MM.1S (cell line): ENCODE measurements around the gene TBC1D25.
A peak's percentile ranks its signal among the peaks of the same experiment; 100 is the strongest.

Source experiments
- DNase-seq: peaks from one replicate; pipeline ENCODE4 v3.0.0-alpha.2; 2015
- H2AFZ ChIP-seq: fragments of 300-600 bp; sonication (generic); 2 replicates; pipeline ENCODE4 v1.6.0; 2016; ENCODE audit warnings: antibody characterized with exemption, low read length
- H3F3A ChIP-seq: fragments of 300-600 bp; sonication (generic); 2 replicates; pipeline ENCODE4 v1.6.1; 2016; ENCODE audit warnings: mild to moderate bottlenecking, antibody characterized with exemption, low read length, moderate library complexity, mixed read lengths; ENCODE audit not compliant: insufficient read depth
- H3K27ac ChIP-seq: fragments of 300-600 bp; sonication (generic); 2 replicates; pipeline ENCODE4 v1.5.1; 2016; ENCODE audit warnings: mild to moderate bottlenecking, low read length
- H3K27me3 ChIP-seq: fragments of 300-600 bp; sonication (generic); replicated peaks from 2 replicates; pipeline ENCODE4 v1.6.0; 2016; ENCODE audit warnings: low read length; ENCODE audit not compliant: insufficient read depth
- H3K36me3 ChIP-seq: fragments of 300-600 bp; sonication (generic); replicated peaks from 2 replicates; pipeline ENCODE4 v1.6.1; 2016; ENCODE audit warnings: mild to moderate bottlenecking, low read length, mixed read lengths; ENCODE audit not compliant: insufficient read depth
- H3K4me1 ChIP-seq: fragments of 300-600 bp; sonication (generic); 2 replicates; pipeline ENCODE4 v1.6.1; 2016; ENCODE audit warnings: low read length, mixed read lengths
- H3K4me2 ChIP-seq: fragments of 300-600 bp; sonication (generic); 2 replicates; pipeline ENCODE4 v1.6.0; 2016; ENCODE audit warnings: low read depth, low read length
- H3K4me3 ChIP-seq: fragments of 300-600 bp; sonication (generic); 2 replicates; pipeline ENCODE4 v1.5.1; 2016; ENCODE audit warnings: low read length, mixed read lengths
- H3K79me2 ChIP-seq: fragments of 300-600 bp; sonication (generic); 2 replicates; pipeline ENCODE4 v1.6.1; 2016; ENCODE audit warnings: mixed run types, low read length, mixed read lengths
- H3K9ac ChIP-seq: fragments of 300-600 bp; sonication (generic); 2 replicates; pipeline ENCODE4 v1.6.1; 2016; ENCODE audit warnings: low read length, mixed read lengths
- H3K9me2 ChIP-seq: fragments of 300-600 bp; sonication (generic); replicated peaks from 2 replicates; pipeline ENCODE4 v1.6.1; 2016; ENCODE audit warnings: mild to moderate bottlenecking, low read length, mixed read lengths; ENCODE audit not compliant: insufficient read depth
- H3K9me3 ChIP-seq: fragments of 300-600 bp; sonication (generic); replicated peaks from 2 replicates; pipeline ENCODE4 v1.6.1; 2016; ENCODE audit warnings: mild to moderate bottlenecking, low read length, mixed read lengths; ENCODE audit not compliant: insufficient read depth
- H4K20me1 ChIP-seq: fragments of 300-600 bp; sonication (generic); 2 replicates; pipeline ENCODE4 v1.6.1; 2016; ENCODE audit warnings: mild to moderate bottlenecking, low read length, moderate library complexity, mixed read lengths; ENCODE audit not compliant: insufficient read depth
- EZH2 ChIP-seq: fragments of 300-600 bp; sonication (generic); optimal IDR thresholded peaks from 2 replicates; pipeline ENCODE3; 2017; ENCODE audit warnings: low read depth, mild to moderate bottlenecking, antibody characterized with exemption, low read length, mixed read lengths
- EZH2phosphoT487 ChIP-seq: fragments of 300-600 bp; sonication (generic); IDR thresholded peaks from 2 replicates; pipeline ENCODE4 v1.6.1; 2018; ENCODE audit warnings: antibody characterized with exemption, low read length
- TF ChIP-seq, protein P1 (sequence below): fragments of 300-600 bp; sonication (generic); IDR thresholded peaks from 2 replicates; pipeline ENCODE4 v1.5.1; 2016; ENCODE audit warnings: antibody characterized with exemption, low read length, mixed read lengths

Gene TBC1D25

DNA sequence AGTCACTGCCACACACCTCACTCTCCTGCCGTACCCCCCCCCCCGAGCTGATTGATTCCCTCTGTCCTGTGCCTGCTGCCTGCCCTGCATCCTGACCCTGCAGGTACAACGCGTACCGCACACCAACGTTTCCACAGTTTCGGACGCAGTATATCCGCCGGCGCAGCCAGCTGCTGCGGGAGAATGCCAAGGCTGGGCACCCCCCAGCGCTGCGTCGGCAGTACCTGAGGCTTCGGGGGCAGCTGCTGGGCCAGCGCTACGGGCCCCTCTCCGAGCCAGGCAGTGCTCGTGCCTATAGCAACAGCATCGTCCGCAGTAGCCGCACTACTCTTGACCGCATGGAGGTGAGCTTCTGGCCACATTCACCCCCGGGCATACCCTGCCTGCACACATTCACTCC is 59.1 kb downstream of the TBC1D25 start:
- H3K4me3 ChIP-seq: peak overlapping the region; percentile 94
- 0 out of 2 replicates have a peak, but pooled peaks cover 2% of the 10 kb centered on the region for H3K79me2 ChIP-seq
- TF ChIP-seq, protein P1, sequence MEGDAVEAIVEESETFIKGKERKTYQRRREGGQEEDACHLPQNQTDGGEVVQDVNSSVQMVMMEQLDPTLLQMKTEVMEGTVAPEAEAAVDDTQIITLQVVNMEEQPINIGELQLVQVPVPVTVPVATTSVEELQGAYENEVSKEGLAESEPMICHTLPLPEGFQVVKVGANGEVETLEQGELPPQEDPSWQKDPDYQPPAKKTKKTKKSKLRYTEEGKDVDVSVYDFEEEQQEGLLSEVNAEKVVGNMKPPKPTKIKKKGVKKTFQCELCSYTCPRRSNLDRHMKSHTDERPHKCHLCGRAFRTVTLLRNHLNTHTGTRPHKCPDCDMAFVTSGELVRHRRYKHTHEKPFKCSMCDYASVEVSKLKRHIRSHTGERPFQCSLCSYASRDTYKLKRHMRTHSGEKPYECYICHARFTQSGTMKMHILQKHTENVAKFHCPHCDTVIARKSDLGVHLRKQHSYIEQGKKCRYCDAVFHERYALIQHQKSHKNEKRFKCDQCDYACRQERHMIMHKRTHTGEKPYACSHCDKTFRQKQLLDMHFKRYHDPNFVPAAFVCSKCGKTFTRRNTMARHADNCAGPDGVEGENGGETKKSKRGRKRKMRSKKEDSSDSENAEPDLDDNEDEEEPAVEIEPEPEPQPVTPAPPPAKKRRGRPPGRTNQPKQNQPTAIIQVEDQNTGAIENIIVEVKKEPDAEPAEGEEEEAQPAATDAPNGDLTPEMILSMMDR: no peak
- TF ChIP-seq EZH2 (no peak), EZH2phosphoT487 (no peak)
- H3K9me3 ChIP-seq: no peaks in the 10 kb centered on the region
- peak overlapping the region; percentile 69; the same call in 1 of the 2 replicates for H3K4me2 ChIP-seq
- no peak overlapping the region; the same call in 1 of the 2 replicates for H3K9ac ChIP-seq
- H3K27me3 ChIP-seq: no peaks in the 10 kb centered on the region
- DNase-seq: no peak
- H2AFZ ChIP-seq: no peak overlapping the region
- H3F3A ChIP-seq: no peaks in the 10 kb centered on the region
- no peaks in the 10 kb centered on the region for H3K4me1 ChIP-seq
- H3K36me3 ChIP-seq: no peaks in the 10 kb centered on the region
- no peaks in the 10 kb centered on the region for H4K20me1 ChIP-seq
- no peak overlapping the region for H3K27ac ChIP-seq
- H3K9me2 ChIP-seq: no peaks in the 10 kb centered on the region

DNA sequence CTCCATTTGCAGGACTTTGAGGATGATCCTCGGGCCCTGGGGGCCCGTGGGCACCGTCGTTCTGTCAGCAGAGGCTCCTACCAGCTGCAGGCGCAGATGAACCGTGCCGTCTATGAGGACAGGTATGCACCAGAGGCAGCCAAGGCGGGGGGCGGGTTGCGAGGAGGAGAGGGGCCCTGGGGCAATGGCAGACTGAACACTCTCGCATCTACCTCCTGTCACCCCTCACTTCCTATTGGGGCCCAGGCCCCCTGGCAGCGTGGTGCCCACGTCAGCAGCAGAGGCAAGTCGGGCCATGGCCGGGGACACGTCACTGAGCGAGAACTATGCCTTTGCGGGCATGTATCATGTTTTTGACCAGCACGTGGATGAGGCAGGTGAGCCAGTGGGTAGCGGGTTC is 59.8 kb downstream of the TBC1D25 start:
- no peak overlapping the region for H3K4me2 ChIP-seq
- no peak overlapping the region for H2AFZ ChIP-seq
- H4K20me1 ChIP-seq: no peaks in the 10 kb centered on the region
- TF ChIP-seq EZH2phosphoT487 (no peak), EZH2 (no peak)
- TF ChIP-seq, protein P1: no peak
- H3K36me3 ChIP-seq: no peaks in the 10 kb centered on the region
- no peaks in the 10 kb centered on the region for H3K9me3 ChIP-seq
- no peak overlapping the region for H3K4me3 ChIP-seq
- no peaks in the 10 kb centered on the region for H3K27me3 ChIP-seq
- no peaks in the 10 kb centered on the region for H3F3A ChIP-seq
- H3K79me2 ChIP-seq: 0 out of 2 replicates have a peak, but pooled peaks cover 2% of the 10 kb centered on the region
- H3K9me2 ChIP-seq: no peaks in the 10 kb centered on the region
- no peak for DNase-seq
- no peak overlapping the region for H3K27ac ChIP-seq
- no peak overlapping the region for H3K9ac ChIP-seq
- H3K4me1 ChIP-seq: no peaks in the 10 kb centered on the region

DNA sequence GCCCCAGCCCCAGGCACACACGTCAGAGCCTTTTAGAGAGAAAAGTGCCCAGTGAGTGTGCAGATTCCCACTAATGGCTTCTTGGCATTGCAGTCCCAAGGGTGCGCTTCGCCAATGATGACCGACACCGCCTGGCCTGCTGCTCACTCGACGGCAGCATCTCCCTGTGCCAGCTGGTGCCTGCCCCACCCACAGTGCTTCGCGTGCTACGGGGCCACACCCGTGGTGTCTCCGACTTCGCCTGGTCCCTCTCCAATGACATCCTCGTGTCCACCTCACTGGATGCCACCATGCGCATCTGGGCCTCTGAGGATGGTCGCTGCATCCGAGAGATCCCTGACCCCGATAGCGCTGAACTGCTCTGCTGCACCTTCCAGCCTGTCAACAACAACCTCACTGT is 60.7 kb downstream of the TBC1D25 start:
- 0 out of 2 replicates have a peak, but pooled peaks cover 2% of the 10 kb centered on the region for H3K79me2 ChIP-seq
- no peaks in the 10 kb centered on the region for H4K20me1 ChIP-seq
- no peaks in the 10 kb centered on the region for H3K36me3 ChIP-seq
- no peak overlapping the region for H3K27ac ChIP-seq
- H3K4me1 ChIP-seq: no peaks in the 10 kb centered on the region
- TF ChIP-seq EZH2 (no peak), EZH2phosphoT487 (no peak)
- TF ChIP-seq, protein P1: no peak
- no peaks in the 10 kb centered on the region for H3K9me2 ChIP-seq
- no peaks in the 10 kb centered on the region for H3K27me3 ChIP-seq
- no peak overlapping the region for H3K4me3 ChIP-seq
- no peak overlapping the region for H2AFZ ChIP-seq
- no peak overlapping the region for H3K4me2 ChIP-seq
- DNase-seq: no peak
- no peak overlapping the region for H3K9ac ChIP-seq
- H3K9me3 ChIP-seq: no peaks in the 10 kb centered on the region
- no peaks in the 10 kb centered on the region for H3F3A ChIP-seq
